WTC11 (cell line): ENCODE measurements around the gene C14orf93. TPM values are rescaled to one million over a fixed set of nuclear protein-coding genes. Genes with fewer than 3 reads are reported as not detected.

ENCODE experiments used
- total RNA-seq: library from RNA; stranded (reverse); gene quantifications from 3 replicates; pipeline ENCODE4 v1.2.3, GENCODE V29; 2021

Gene C14orf93
- total RNA-seq, 1 experiment from 2014 or later: 8.1 TPM

Other genes starting within 250 kb of the C14orf93 start
- gene OXA1L, start 243.5 kb downstream of the C14orf93 start, total RNA-seq: 133 to 138 TPM (median 135 TPM) in 3 replicates
- gene SLC7A7, start 194.7 kb downstream of the C14orf93 start, total RNA-seq: 3.0 to 4.3 TPM (median 4.2 TPM) in 3 replicates
- 170 to 200 TPM (median 200 TPM) in 3 replicates for gene MRPL52, start 180.3 kb downstream of the C14orf93 start, total RNA-seq
- gene MMP14, start 173.6 kb downstream of the C14orf93 start, total RNA-seq: 81.6 to 94.4 TPM (median 83.9 TPM) in 3 replicates
- 18.4 to 24.0 TPM (median 19.0 TPM) in 3 replicates for gene LRP10, start 138.4 kb downstream of the C14orf93 start, total RNA-seq
- 1.1 to 1.5 TPM (median 1.5 TPM) in 3 replicates for gene REM2, start 126.9 kb downstream of the C14orf93 start, total RNA-seq
- 42.4 to 49.4 TPM (median 47.4 TPM) in 3 replicates for gene RBM23, start 91.0 kb downstream of the C14orf93 start, total RNA-seq
- gene PRMT5, start 80.8 kb downstream of the C14orf93 start, total RNA-seq: 119 to 124 TPM (median 123 TPM) in 3 replicates
- 52.4 to 57.6 TPM (median 53.5 TPM) in 3 replicates for gene HAUS4, start 53.1 kb downstream of the C14orf93 start, total RNA-seq
- gene AJUBA, start 27.6 kb downstream of the C14orf93 start, total RNA-seq: 28.8 to 35.8 TPM (median 33.8 TPM) in 3 replicates
- 200 to 224 TPM (median 203 TPM) in 3 replicates for gene PSMB5, start 24.8 kb upstream of the C14orf93 start, total RNA-seq
- not detected in 3 replicates for gene PSMB11, start 32.1 kb upstream of the C14orf93 start, total RNA-seq
- 17.9 to 18.8 TPM (median 18.8 TPM) in 3 replicates for gene CDH24, start 47.4 kb upstream of the C14orf93 start, total RNA-seq
- 196 to 229 TPM (median 204 TPM) in 3 replicates for gene ACIN1, start 85.0 kb upstream of the C14orf93 start, total RNA-seq
- gene C14orf119, start 85.4 kb upstream of the C14orf93 start, total RNA-seq: 67.8 to 81.3 TPM (median 71.3 TPM) in 3 replicates
- gene CIROP, start 94.8 kb upstream of the C14orf93 start, total RNA-seq: 0.07 to 0.11 TPM in 2 of 3 replicates, not detected in the other
- not detected in 3 replicates for gene CEBPE, start 109.1 kb upstream of the C14orf93 start, total RNA-seq
- 200 to 207 TPM (median 201 TPM) in 3 replicates for gene SLC7A8, start 173.5 kb upstream of the C14orf93 start, total RNA-seq
- gene RNF212B, start 227.8 kb upstream of the C14orf93 start, total RNA-seq: 0.27 to 0.55 TPM (median 0.46 TPM) in 3 replicates